ENCODE results near the gene TTC9C.

- TF ChIP-seq STAT6 (CRISPR knock-in tag; IDR thresholded peaks at IDR 0.05; ENCODE audit: borderline replicate concordance) (no peak), EZH2 (conservative IDR thresholded peaks at IDR 0.05; ENCODE audit: low read depth, low read length) (no peak), RNF219 (CRISPR knock-in tag; IDR thresholded peaks at IDR 0.05) (no peak)
Measured at GRCh38 chr11:62712276-62712812, 15.9 kb upstream of the TTC9C start.
